ENCODE results near the gene CFAP157.

CFAP157 gene

GRCh38 chr9:127711226-127711701, 4.5 kb downstream of the CFAP157 start:
- CTCF ChIA-PET, result interaction anchor here (1.6 to 3.7 kb wide), 3 partner anchors 11 to 158 kb away, joined by 6 to 24 read pairs (median 8); partner anchors contain the start of gene TOR2A
- POLR2A ChIA-PET, result no interaction called here
- no peak for TF ChIP-seq CTCF (IDR thresholded peaks at IDR 0.05; ENCODE audit: control extremely low read depth, extremely low read depth, low read depth, missing control alignments)
- no peak for DNase-seq (ENCODE audit: extremely low spot score)

DNA sequence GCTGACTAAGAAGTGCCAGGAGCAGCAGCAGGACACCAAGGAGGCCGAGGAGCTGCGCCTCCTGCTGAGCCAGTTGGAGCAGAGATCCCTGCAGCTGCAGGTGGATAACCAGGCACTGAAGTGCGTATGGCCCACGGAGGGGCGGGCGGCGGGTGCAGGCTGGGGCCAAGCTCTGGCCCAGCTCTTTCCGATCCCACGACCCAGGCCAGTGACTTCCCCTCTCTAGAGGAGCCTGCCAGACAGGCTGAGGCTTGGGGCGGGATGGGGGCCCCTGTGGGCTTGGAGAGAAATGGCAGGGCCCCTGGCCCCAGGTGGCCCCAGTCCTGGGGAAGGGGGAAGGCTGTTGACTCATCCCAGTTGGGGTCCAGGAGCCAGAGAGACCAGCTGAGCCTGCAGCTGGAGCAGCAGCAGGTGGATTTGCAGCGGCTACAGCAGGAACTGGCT, 5.1 kb downstream of the CFAP157 start:
- TF ChIP-seq CTCF (IDR thresholded peaks at IDR 0.05; ENCODE audit: control extremely low read depth, extremely low read depth, low read depth, missing control alignments), result no peak
- ChIA-PET POLR2A (no interaction called here), CTCF (interaction anchor here (1.6 to 3.7 kb wide), 3 partner anchors 11 to 158 kb away, joined by 6 to 24 read pairs (median 8); partner anchors contain the start of gene TOR2A)
- no peak for DNase-seq (ENCODE audit: extremely low spot score)

DNA sequence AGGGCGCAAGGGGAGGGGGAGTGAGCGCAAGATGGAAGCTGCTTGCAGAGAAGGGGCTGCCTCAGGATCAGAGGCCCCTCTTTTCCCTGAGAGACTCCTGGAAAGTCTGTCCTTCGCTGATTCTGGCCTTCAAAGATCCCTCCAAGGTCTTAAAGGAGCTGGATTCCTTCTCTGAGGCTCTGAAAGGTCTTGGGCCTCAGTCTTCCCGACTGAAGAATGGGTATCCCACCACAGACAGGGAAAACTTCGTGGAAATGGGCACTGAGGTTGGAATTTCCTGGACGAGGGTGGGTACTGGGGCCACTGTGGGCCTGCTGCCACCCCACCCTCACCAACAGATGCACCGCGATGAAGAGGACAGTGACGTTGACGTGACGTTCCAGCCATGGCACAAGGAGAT, 5.6 kb downstream of the CFAP157 start:
- ChIA-PET CTCF (interaction anchor here (2.6 to 3.7 kb wide), 2 partner anchors 22 to 157 kb away, joined by 8 to 24 read pairs; partner anchors contain the start of gene TOR2A), POLR2A (no interaction called here)
- DNase-seq (ENCODE audit: extremely low spot score), result no peak
- no peak for TF ChIP-seq CTCF (IDR thresholded peaks at IDR 0.05; ENCODE audit: control extremely low read depth, extremely low read depth, low read depth, missing control alignments)

GRCh38 chr9:127712867-127713266, 6.1 kb downstream of the CFAP157 start:
- no peak for DNase-seq (ENCODE audit: extremely low spot score)
- POLR2A ChIA-PET, result interaction anchor here (0.6 kb wide), 1 partner anchor 243 kb away, joined by 3 read pairs; no protein-coding TSS in a partner anchor
- TF ChIP-seq CTCF (IDR thresholded peaks at IDR 0.05; ENCODE audit: control extremely low read depth, extremely low read depth, low read depth, missing control alignments), result no peak
- CTCF ChIA-PET, result interaction anchor here (2.6 to 8.0 kb wide), 3 partner anchors 21 to 157 kb away, joined by 8 to 53 read pairs (median 24); partner anchors contain the start of gene TOR2A

GRCh38 chr9:127714020-127714750, 7.4 kb downstream of the CFAP157 start:
- no peak for DNase-seq (ENCODE audit: extremely low spot score)
- no peak for TF ChIP-seq CTCF (IDR thresholded peaks at IDR 0.05; ENCODE audit: control extremely low read depth, extremely low read depth, low read depth, missing control alignments)
- POLR2A ChIA-PET, result no interaction called here
- CTCF ChIA-PET, result interaction anchor here (2.8 to 8.0 kb wide), 3 partner anchors 20 to 206 kb away, joined by 9 to 53 read pairs (median 12); partner anchors contain the start of gene TOR2A

- no peak for DNase-seq (ENCODE audit: extremely low spot score)
- ChIA-PET POLR2A (interaction anchor here (1.1 kb wide), 1 partner anchor 20 kb away, joined by 4 read pairs; the partner anchor contains the start of gene TOR2A), CTCF (interaction anchor here (1.3 to 8.0 kb wide), 6 partner anchors 14 to 207 kb away, joined by 3 to 53 read pairs (median 6); partner anchors contain the start of gene TOR2A)
- no peak for TF ChIP-seq CTCF (IDR thresholded peaks at IDR 0.05; ENCODE audit: control extremely low read depth, extremely low read depth, low read depth, missing control alignments)
Observed at GRCh38 chr9:127714951-127715469, 8.2 kb downstream of the CFAP157 start.

All from GM10248 (cell line).